Endothelial cell of umbilical vein (primary cell): ENCODE measurements around the gene SEPTIN5. TPM values are rescaled to one million over a fixed set of nuclear protein-coding genes. Genes with fewer than 3 reads are reported as not detected.

Experiments used
- BruUV-seq: library from RNA; stranded (reverse); fragments of 400-500 nt; replicated peaks from 2 replicates; lab custom pipeline; 2021; lab: Mats Ljungman, UMichigan
- CTCF ChIA-PET: fragments of 300-600, 350-600 bp; sonication (Branson Sonifier 250); formaldehyde crosslinking; loops from one replicate; lab custom pipeline; 2021; ENCODE audit warnings: antibody characterized with exemption, inconsistent platforms; lab: Charles Lee
- POLR2A ChIA-PET: fragments of 300-600, 350-600 bp; sonication (Branson Sonifier 250); formaldehyde crosslinking; loops from one replicate; lab custom pipeline; 2021; ENCODE audit warnings: antibody characterized with exemption, inconsistent platforms; lab: Charles Lee
- DNase-seq: peaks from one replicate; pipeline ENCODE4 v3.0.0-alpha.2; 2011; ENCODE audit warnings: low read depth, low spot score
- FAIRE-seq: peaks from 2 replicates; lab custom pipeline; 2011; peaks lifted over from hg19 to GRCh38; lab: Jason Lieb, UNC
- H2AFZ ChIP-seq: 2 replicates; pipeline ENCODE4 v1.6.0; 2012; ENCODE audit warnings: low read depth, low read length, control low read depth, inconsistent platforms
- H3K27ac ChIP-seq: 2 replicates; pipeline ENCODE4 v1.5.1; 2011; ENCODE audit warnings: low read depth, mild to moderate bottlenecking, control low read depth, low read length, moderate library complexity; ENCODE audit not compliant: insufficient read depth
- H3K27me3 ChIP-seq, 2 experiments: 2 replicates each; pipeline versions ENCODE4 v1.6.0 to v1.6.1; 2011; ENCODE audit warnings: low read length in 2 of 2, mixed read lengths in 1 of 2; ENCODE audit not compliant: control insufficient read depth in 2 of 2, insufficient read depth in 2 of 2
- H3K36me3 ChIP-seq, 2 experiments: 2 replicates in 1 of 2; 3 replicates in 1 of 2; pipeline ENCODE4 v1.5.1; 2011; ENCODE audit warnings: low read length in 2 of 2, mild to moderate bottlenecking in 1 of 2, moderate library complexity in 1 of 2; ENCODE audit not compliant: control insufficient read depth in 2 of 2, insufficient read depth in 2 of 2; ENCODE audit errors: extremely low read depth in 1 of 2
- H3K4me1 ChIP-seq: 3 replicates; pipeline ENCODE4 v1.5.1; 2011; ENCODE audit warnings: mild to moderate bottlenecking, low read length; ENCODE audit not compliant: control insufficient read depth, insufficient read depth; ENCODE audit errors: extremely low read depth
- H3K4me2 ChIP-seq: 2 replicates; pipeline ENCODE4 v1.6.1; 2011; ENCODE audit warnings: low read length, control low read depth, mixed read lengths; ENCODE audit not compliant: insufficient read depth
- H3K4me3 ChIP-seq, 3 experiments: fragments of 200-600 bp in 1 of 3; sonication (generic), shearing (Covaris generic) in 1 of 3; replicated peaks in 1 of 3; 2 replicates each; pipeline ENCODE4 v1.5.1; 2011 to 2016; ENCODE audit warnings: control low read depth in 3 of 3, low read length in 3 of 3, mild to moderate bottlenecking in 2 of 3, inconsistent platforms in 1 of 3, low read depth in 1 of 3, moderate library complexity in 1 of 3; ENCODE audit not compliant: insufficient read depth in 1 of 3
- H3K79me2 ChIP-seq: 2 replicates; pipeline ENCODE4 v1.6.0; 2012; ENCODE audit warnings: low read length, inconsistent platforms; ENCODE audit not compliant: control insufficient read depth, insufficient read depth
- H3K9ac ChIP-seq: replicated peaks from 2 replicates; pipeline ENCODE3; 2011; ENCODE audit warnings: low read length, control low read depth; ENCODE audit not compliant: insufficient read depth; ENCODE audit errors: extremely low read depth
- H3K9me1 ChIP-seq: replicated peaks from 3 replicates; pipeline ENCODE4 v1.6.0; 2011; ENCODE audit warnings: mild to moderate bottlenecking, low read length; ENCODE audit not compliant: control insufficient read depth, insufficient read depth; ENCODE audit errors: extremely low read depth
- H3K9me3 ChIP-seq: replicated peaks from 2 replicates; pipeline ENCODE4 v1.5.1; 2012; ENCODE audit warnings: low read length, inconsistent platforms; ENCODE audit not compliant: control insufficient read depth, insufficient read depth
- H4K20me1 ChIP-seq: replicated peaks from 2 replicates; pipeline ENCODE3; 2011; ENCODE audit warnings: mild to moderate bottlenecking, low read length; ENCODE audit not compliant: control insufficient read depth, insufficient read depth; ENCODE audit errors: extremely low read depth
- EZH2 ChIP-seq: IDR thresholded peaks from 2 replicates; pipeline ENCODE4 v1.6.1; 2012; ENCODE audit warnings: borderline replicate concordance, low read depth, mild to moderate bottlenecking, moderate library complexity, low read length, inconsistent platforms; ENCODE audit not compliant: severe bottlenecking
- FOS ChIP-seq: IDR thresholded peaks from 2 replicates; pipeline ENCODE4 v1.6.1; 2011; ENCODE audit warnings: mild to moderate bottlenecking, low read length, moderate library complexity, borderline replicate concordance; ENCODE audit not compliant: insufficient read depth
- GATA2 ChIP-seq: IDR thresholded peaks from 2 replicates; pipeline ENCODE4 v1.7.0; 2011; ENCODE audit warnings: low read depth, mild to moderate bottlenecking, moderate library complexity, mixed read lengths, low read length; ENCODE audit not compliant: insufficient read length, insufficient read depth
- JUN ChIP-seq: IDR thresholded peaks from 2 replicates; pipeline ENCODE4 v1.6.1; 2011; ENCODE audit warnings: borderline replicate concordance, low read depth; ENCODE audit not compliant: insufficient read length, insufficient read depth
- MYC ChIP-seq: IDR thresholded peaks from one replicate; pipeline ENCODE4 v1.6.1; 2011; ENCODE audit warnings: mild to moderate bottlenecking, low read depth, low read length
- POLR2A ChIP-seq: IDR thresholded peaks from 2 replicates; pipeline ENCODE4 v1.6.1; 2012; ENCODE audit warnings: low read depth, mild to moderate bottlenecking, control low read depth, low read length
- POLR2AphosphoS5 ChIP-seq: IDR thresholded peaks from 2 replicates; pipeline ENCODE4 v1.6.1; 2012; ENCODE audit warnings: low read depth, mild to moderate bottlenecking, control low read depth, low read length, moderate library complexity; ENCODE audit not compliant: insufficient read depth
- dilution Hi-C: fragments of 300-500 bp; cut with MboI; formaldehyde crosslinking; loops from one replicate; pipeline ENCODE4 v1.15.0; 2019; ENCODE audit warnings: low sequenced_read_pairs; ENCODE audit not compliant: extremely low pct_ligation_motif_present
- intact Hi-C: fragments of 100-400 bp; cut with micrococcal nuclease; formaldehyde crosslinking; loops from one replicate; pipeline ENCODE4 v1.10.0; 2022
- polyA plus RNA-seq, 4 experiments: library from polyadenylated mRNA; depleted of rRNA in 3 of 4; stranded (reverse) in 3 of 4; unstranded in 1 of 4; fragments of >200 nt; gene quantifications; 2 replicates each; pipeline versions ENCODE4 v1.2.1 to v1.2.3, GENCODE V29; 2011 to 2012; ENCODE audit warnings: missing spikeins in 1 of 4
- total RNA-seq: library from RNA; stranded (reverse); gene quantifications from 2 replicates; pipeline ENCODE4 v1.2.3, GENCODE V29; 2021
- TF ChIP-seq, protein P1 (sequence below): IDR thresholded peaks from 2 replicates; pipeline ENCODE4 v1.6.1; 2011; ENCODE audit not compliant: insufficient read depth, insufficient read length
- TF ChIP-seq, protein P2 (sequence below), 2 donors: IDR thresholded peaks; 1 replicate in 1 of 2; 2 replicates in 1 of 2; pipeline ENCODE4 v1.5.1; 2011; ENCODE audit warnings: low read length in 2 of 2, mild to moderate bottlenecking in 2 of 2, moderate library complexity in 2 of 2, control low read depth in 1 of 2, inconsistent platforms in 1 of 2, low read depth in 1 of 2; ENCODE audit not compliant: insufficient read depth in 1 of 2; ENCODE audit errors: extremely low read depth in 1 of 2

Gene SEPTIN5
- total and polyA plus RNA-seq, 2 donors (not counting 3 experiments of a cell fraction or from before 2014, with no cell fraction given), result 31.1 to 35.8 TPM

DNA sequence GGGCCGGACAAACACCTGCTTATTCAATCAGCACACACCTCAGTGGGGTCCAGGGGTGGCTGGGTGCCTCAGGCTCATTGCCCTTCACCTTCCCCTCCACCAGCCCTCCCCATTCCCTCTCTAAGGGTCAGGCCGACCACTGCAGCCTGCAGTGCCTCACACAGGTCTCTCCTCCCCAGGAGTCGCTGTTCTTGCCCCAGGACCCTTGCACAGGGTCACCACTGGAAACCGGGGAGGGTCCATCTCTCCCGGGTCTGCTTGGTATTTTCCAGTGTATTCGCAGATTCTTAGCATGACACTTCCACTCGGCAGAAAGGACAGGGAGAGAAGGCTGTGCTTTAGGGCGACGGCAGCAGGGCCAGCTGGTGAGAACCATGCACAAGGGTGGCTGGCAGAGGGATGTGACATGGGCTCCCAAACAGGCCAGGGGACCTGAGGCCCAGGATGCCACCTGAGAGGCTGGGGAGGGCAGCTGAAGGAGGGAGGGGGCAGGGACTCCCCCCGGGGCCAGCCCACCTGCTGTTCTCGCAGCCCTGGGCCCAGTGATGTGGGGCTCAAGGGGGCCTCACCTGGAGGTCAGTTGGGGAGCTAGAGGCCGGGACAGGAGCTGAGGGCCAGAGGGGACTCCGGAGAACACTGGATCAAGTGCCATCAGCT, 30.2 kb downstream of the SEPTIN5 start:
- POLR2A ChIA-PET, result no interaction called here
- no peak for FAIRE-seq
- DNase-seq, result no peak
- no peaks in the 10 kb centered on the region for H4K20me1 ChIP-seq
- BruUV-seq, result no TSS peak
- dilution Hi-C loops (no loop called here), intact Hi-C loops (no loop called here)
- CTCF ChIA-PET, result interaction anchor here (1.2 to 3.4 kb wide), 3 partner anchors 14 to 166 kb away, joined by 3 to 32 read pairs (median 19); no protein-coding TSS in a partner anchor
- no peak overlapping the region for H3K27ac ChIP-seq
- H3K9me1 ChIP-seq, result no peaks in the 10 kb centered on the region
- no peak overlapping the region for H3K9ac ChIP-seq
- H3K4me3 ChIP-seq, result no peak overlapping the region
- no peaks in the 10 kb centered on the region for H3K9me3 ChIP-seq
- no peak overlapping the region for H2AFZ ChIP-seq
- no peak overlapping the region for H3K4me2 ChIP-seq
- no peaks in the 10 kb centered on the region for H3K79me2 ChIP-seq
- H3K4me1 ChIP-seq, result peaks cover 9% of the 10 kb centered on the region
- no peaks in the 10 kb centered on the region for H3K36me3 ChIP-seq
- TF ChIP-seq FOS, result no peak
- no peak for TF ChIP-seq POLR2AphosphoS5
- no peak for TF ChIP-seq JUN
- TF ChIP-seq, protein P1, sequence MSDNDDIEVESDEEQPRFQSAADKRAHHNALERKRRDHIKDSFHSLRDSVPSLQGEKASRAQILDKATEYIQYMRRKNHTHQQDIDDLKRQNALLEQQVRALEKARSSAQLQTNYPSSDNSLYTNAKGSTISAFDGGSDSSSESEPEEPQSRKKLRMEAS, result no peak
- TF ChIP-seq EZH2, result no peak
- TF ChIP-seq POLR2A, result no peak
- TF ChIP-seq, protein P2, sequence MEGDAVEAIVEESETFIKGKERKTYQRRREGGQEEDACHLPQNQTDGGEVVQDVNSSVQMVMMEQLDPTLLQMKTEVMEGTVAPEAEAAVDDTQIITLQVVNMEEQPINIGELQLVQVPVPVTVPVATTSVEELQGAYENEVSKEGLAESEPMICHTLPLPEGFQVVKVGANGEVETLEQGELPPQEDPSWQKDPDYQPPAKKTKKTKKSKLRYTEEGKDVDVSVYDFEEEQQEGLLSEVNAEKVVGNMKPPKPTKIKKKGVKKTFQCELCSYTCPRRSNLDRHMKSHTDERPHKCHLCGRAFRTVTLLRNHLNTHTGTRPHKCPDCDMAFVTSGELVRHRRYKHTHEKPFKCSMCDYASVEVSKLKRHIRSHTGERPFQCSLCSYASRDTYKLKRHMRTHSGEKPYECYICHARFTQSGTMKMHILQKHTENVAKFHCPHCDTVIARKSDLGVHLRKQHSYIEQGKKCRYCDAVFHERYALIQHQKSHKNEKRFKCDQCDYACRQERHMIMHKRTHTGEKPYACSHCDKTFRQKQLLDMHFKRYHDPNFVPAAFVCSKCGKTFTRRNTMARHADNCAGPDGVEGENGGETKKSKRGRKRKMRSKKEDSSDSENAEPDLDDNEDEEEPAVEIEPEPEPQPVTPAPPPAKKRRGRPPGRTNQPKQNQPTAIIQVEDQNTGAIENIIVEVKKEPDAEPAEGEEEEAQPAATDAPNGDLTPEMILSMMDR (IDR thresholded peaks at IDR 0.05; ENCODE audit: extremely low read depth in 1 of 2, insufficient read depth in 1 of 2, low read depth in 1 of 2, low read length in 2 of 2), result no peak
- TF ChIP-seq GATA2, result no peak
- TF ChIP-seq MYC, result no peak
- H3K27me3 ChIP-seq, result no peaks in the 10 kb centered on the region
